Sigmoid colon (tissue), 7 donors: ENCODE measurements around the gene LMAN2. TPM values are rescaled to one million over a fixed set of nuclear protein-coding genes. Genes with fewer than 3 reads are reported as not detected.

Experiments used
- DNase-seq: peaks from one replicate; pipeline ENCODE4 v3.0.0-alpha.2; 2019
- H3K27ac ChIP-seq, 4 donors: fragments of 200-600 bp; sonication (generic); one replicate each; pipeline ENCODE4 v1.5.1; 2016 to 2019; ENCODE audit warnings: mild to moderate bottlenecking in 1 of 4
- H3K27me3 ChIP-seq, 3 donors: fragments of 200-600 bp; sonication (generic); one replicate each; pipeline ENCODE4 v1.5.1; 2019; ENCODE audit warnings: mild to moderate bottlenecking in 1 of 3
- H3K36me3 ChIP-seq, 4 donors: fragments of 200-600 bp; sonication (generic); one replicate each; pipeline ENCODE4 v1.5.1; 2016 to 2019
- H3K4me1 ChIP-seq, 4 donors: fragments of 200-600 bp; sonication (generic); one replicate each; pipeline ENCODE4 v1.5.1; 2017 to 2019
- H3K4me3 ChIP-seq, 4 donors: fragments of 200-600 bp; sonication (generic); one replicate each; pipeline ENCODE4 v1.5.1; 2017 to 2019; ENCODE audit warnings: mild to moderate bottlenecking in 2 of 4, moderate library complexity in 1 of 4
- H3K9me3 ChIP-seq, 4 donors: fragments of 200-600 bp in 3 of 4; sonication (generic) in 3 of 4; one replicate each; pipeline versions ENCODE4 v1.5.1 to v1.6.1; 2013 to 2019
- CTCF ChIP-seq, 4 experiments: fragments of 450-650 bp in 3 of 4; fragments of 200-600 bp in 1 of 4; IDR thresholded peaks; one replicate each; pipeline ENCODE4 v1.5.1; 2016 to 2019; ENCODE audit warnings: antibody characterized with exemption in 4 of 4, mild to moderate bottlenecking in 3 of 4, moderate library complexity in 2 of 4
- EP300 ChIP-seq, 4 donors: sonication (generic); formaldehyde crosslinking; IDR thresholded peaks; one replicate each; pipeline ENCODE4 v1.6.1; 2017; ENCODE audit warnings: antibody characterized with exemption in 4 of 4
- POLR2A ChIP-seq, 2 donors: fragments of 450-650 bp; IDR thresholded peaks; one replicate each; pipeline ENCODE4 v1.6.1; 2016; ENCODE audit warnings: antibody characterized with exemption in 2 of 2, mild to moderate bottlenecking in 2 of 2, moderate library complexity in 2 of 2
- POLR2AphosphoS5 ChIP-seq, 4 donors: sonication (generic); formaldehyde crosslinking; IDR thresholded peaks; one replicate each; pipeline ENCODE4 v1.6.1; 2017; ENCODE audit warnings: antibody characterized with exemption in 4 of 4
- WGBS, 2 donors: extraction: QIAGEN DNeasy Blood & Tissue Kit; methylation state at CpG; one replicate each; pipeline ENCODE4 v1.1.7; 2013; 5-methylcytosine and 5-hydroxymethylcytosine counted together
- intact Hi-C: fragments of 100-400 bp; cut with DNase I; formaldehyde crosslinking; loops from one replicate; pipeline ENCODE4 v1.15.1; 2023
- polyA plus RNA-seq, 3 donors: library from polyadenylated mRNA; stranded (reverse); fragments of 200-250 nt; gene quantifications; one replicate each; pipeline ENCODE4 v1.2.3, GENCODE V29; 2013
- total RNA-seq, 4 donors: library from RNA; depleted of rRNA; stranded (reverse); fragments of >200 nt; gene quantifications; one replicate each; pipeline ENCODE4 v1.1.0, GENCODE V29; 2016
- donor health status: healthy with polysubstance abuse.
- donor health status: Bipolar disorder and iron deficiency.
- donor health status: healthy.

LMAN2 gene
- total and polyA plus RNA-seq, 7 donors: 62.5 to 244 (median 108) TPM

DNA sequence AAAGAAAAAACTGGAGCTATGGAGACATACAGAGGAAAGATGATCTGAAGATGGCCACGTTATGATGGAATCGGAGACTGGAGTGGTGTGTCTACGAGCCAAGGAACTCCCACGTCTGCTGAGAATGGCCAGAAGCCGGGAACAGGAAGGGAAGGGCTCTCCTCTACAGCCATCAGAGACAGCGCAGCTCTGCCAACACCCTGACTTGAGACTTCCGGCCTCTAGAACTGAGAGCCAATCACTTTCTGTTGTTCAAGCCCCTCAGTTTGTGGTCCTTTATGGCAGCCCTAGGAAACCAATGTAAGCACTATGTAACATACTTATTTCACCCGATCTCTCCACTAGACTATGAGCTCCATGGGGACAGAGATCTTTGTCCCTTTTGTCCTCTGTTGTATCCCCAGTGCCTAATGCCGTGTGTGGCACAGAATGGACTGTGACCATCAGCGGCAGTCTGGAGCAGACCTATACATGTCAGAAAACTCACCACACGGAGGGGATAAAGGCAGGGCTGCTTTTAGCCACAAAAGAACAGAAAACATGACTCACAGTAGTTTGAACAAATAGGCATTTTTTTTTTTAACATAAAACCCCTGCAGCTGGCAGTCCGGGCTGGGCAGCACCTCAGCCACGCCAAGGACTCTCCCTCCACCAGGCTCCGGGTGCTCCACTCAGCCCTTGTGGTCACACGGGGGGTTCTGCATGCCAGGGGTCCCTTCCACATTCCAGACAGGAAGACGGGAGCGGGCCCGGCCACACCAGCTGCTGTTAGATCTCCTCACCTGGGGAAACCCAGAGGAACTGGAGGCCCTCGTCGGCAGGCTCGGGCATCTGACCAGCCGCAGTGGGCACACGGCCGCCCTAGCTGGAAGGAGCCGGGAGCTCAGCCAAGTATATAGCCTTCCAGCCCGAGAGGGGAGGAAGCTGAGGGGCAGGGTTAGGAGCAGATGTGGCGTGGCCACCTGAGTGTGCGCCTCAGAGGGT, 23.6 kb downstream of the LMAN2 start:
- H3K4me3 ChIP-seq: no peak overlapping the region
- DNase-seq: no peak
- H3K36me3 ChIP-seq: peaks cover 0 to 41% (median 17%) of the 10 kb centered on the region in 4 donors
- H3K4me1 ChIP-seq: no peaks in the 10 kb centered on the region
- H3K27me3 ChIP-seq: no peaks in the 10 kb centered on the region
- 82 to 85% methylated on average over 28 of the region's 28 CpGs for whole genome bisulfite sequencing, 2 donors
- peak overlapping the region in 3 of 4 donors; percentile 29 to 40 (median 34) for H3K27ac ChIP-seq
- intact Hi-C loops: no loop called here
- TF ChIP-seq CTCF (IDR thresholded peaks at IDR 0.05) (no peak), POLR2A (IDR thresholded peaks at IDR 0.05) (no peak), POLR2AphosphoS5 (IDR thresholded peaks at IDR 0.05) (no peak), EP300 (IDR thresholded peaks at IDR 0.05) (no peak)
- no peaks in the 10 kb centered on the region for H3K9me3 ChIP-seq

GRCh38 chr5:177325868-177326381, 25.5 kb downstream of the LMAN2 start:
- Histone ChIP-seq H3K4me1 (no peaks in the 10 kb centered on the region), H3K27me3 (no peaks in the 10 kb centered on the region), H3K36me3 (peaks cover 0 to 22% (median 12%) of the 10 kb centered on the region in 4 donors), H3K27ac (no peak overlapping the region), H3K9me3 (no peaks in the 10 kb centered on the region), H3K4me3 (no peak overlapping the region)
- DNase-seq: no peak
- 8 to 76% methylated on average over 1 of the region's 1 CpG for WGBS, 2 donors
- TF ChIP-seq POLR2A (IDR thresholded peaks at IDR 0.05) (no peak), POLR2AphosphoS5 (IDR thresholded peaks at IDR 0.05) (no peak), EP300 (IDR thresholded peaks at IDR 0.05) (no peak), CTCF (IDR thresholded peaks at IDR 0.05) (no peak)
- intact Hi-C loops: no loop called here

- Histone ChIP-seq H3K4me3 (no peak overlapping the region), H3K9me3 (no peaks in the 10 kb centered on the region), H3K4me1 (no peaks in the 10 kb centered on the region), H3K27ac (no peak overlapping the region), H3K27me3 (no peaks in the 10 kb centered on the region), H3K36me3 (peaks cover 0 to 4% (median 2%) of the 10 kb centered on the region in 4 donors)
- intact Hi-C loops: no loop called here
- no peak for DNase-seq
- TF ChIP-seq POLR2AphosphoS5 (IDR thresholded peaks at IDR 0.05) (no peak), POLR2A (IDR thresholded peaks at IDR 0.05) (no peak), CTCF (IDR thresholded peaks at IDR 0.05) (no peak), EP300 (IDR thresholded peaks at IDR 0.05) (no peak)
- 69 to 94% methylated on average over 7 of the region's 7 CpGs for WGBS, 2 donors
These were observed 30.6 kb downstream of the LMAN2 start for GRCh38 chr5:177320879-177321278.

DNA sequence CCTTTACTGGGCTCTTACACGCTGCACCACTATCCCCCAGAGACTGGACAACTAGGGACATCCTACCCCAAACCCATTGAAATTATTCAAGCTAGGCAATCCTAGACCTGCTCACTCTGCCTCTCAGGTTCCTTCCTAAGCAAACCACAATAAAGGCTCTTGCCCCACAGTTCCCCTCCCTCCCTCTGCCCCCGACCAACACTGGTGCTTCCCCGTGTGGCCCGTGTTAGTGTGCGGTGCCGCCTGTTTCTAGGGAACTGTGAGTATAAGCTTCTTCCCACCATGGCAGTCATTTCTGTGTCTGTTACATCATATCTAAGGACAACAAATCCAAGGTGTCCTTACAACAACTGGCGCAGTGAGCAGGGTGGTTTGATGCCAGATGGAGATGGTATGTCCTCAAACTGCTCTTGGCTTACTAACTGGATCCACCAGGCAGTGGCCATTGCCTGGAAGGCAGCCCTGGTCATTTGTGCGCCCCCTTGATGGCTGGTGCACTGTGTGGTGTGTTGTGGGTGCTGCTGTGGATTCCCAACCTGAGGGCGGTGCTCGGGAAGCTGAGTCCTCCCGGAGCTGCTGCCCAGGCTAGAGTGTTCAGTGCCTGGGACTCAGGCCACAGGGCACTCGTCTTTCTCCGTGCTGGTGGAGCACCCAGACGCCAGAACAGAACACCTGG, 31.4 kb downstream of the LMAN2 start:
- H3K9me3 ChIP-seq: no peaks in the 10 kb centered on the region
- no peak for TF ChIP-seq POLR2A (IDR thresholded peaks at IDR 0.05)
- TF ChIP-seq POLR2AphosphoS5 (IDR thresholded peaks at IDR 0.05): no peak
- no peak for TF ChIP-seq CTCF (IDR thresholded peaks at IDR 0.05)
- TF ChIP-seq EP300 (IDR thresholded peaks at IDR 0.05): no peak
- no peaks in the 10 kb centered on the region for H3K4me1 ChIP-seq
- peaks cover 0 to 4% (median 2%) of the 10 kb centered on the region in 4 donors for H3K36me3 ChIP-seq
- no peak for DNase-seq
- intact Hi-C loops: loop anchor here (10.0 kb wide), 1 partner anchor 195 kb away; the partner anchor contains the start of gene DDX41
- H3K27ac ChIP-seq: no peak overlapping the region
- no peak overlapping the region for H3K4me3 ChIP-seq
- WGBS, 2 donors: 85 to 93% methylated on average over 14 of the region's 14 CpGs
- H3K27me3 ChIP-seq: no peaks in the 10 kb centered on the region
